ENCODE results near the gene TAGLN. TPM values are rescaled to one million over a fixed set of nuclear protein-coding genes. Genes with fewer than 3 reads are reported as not detected.
A peak's percentile ranks its signal among the peaks of the same experiment; 100 is the strongest.

Gene TAGLN
- total and polyA plus RNA-seq, 9 of the 15 experiments (the other 6 are each of a cell fraction or from before 2014, with no cell fraction given): 0.21 to 4.9 (median 1.1) TPM

GRCh38 chr11:117172724-117173421 is 26.3 kb upstream of the TAGLN start (continued):
- TF ChIP-seq SMARCA4 (IDR thresholded peaks at IDR 0.05): no peak; the same call in 1 of the 2 replicates
- no peak for TF ChIP-seq FOXK1 (CRISPR knock-in tag; IDR thresholded peaks at IDR 0.05; ENCODE audit: borderline replicate concordance)
- TF ChIP-seq POLR2G (IDR thresholded peaks at IDR 0.05; ENCODE audit: low read depth, low read length): no peak
- no peak for TF ChIP-seq FOXJ3 (CRISPR knock-in tag; IDR thresholded peaks at IDR 0.05)
- peak; percentile 36 for TF ChIP-seq MEIS2 (IDR thresholded peaks at IDR 0.05; ENCODE audit: partially characterized antibody)
- TF ChIP-seq ZNF592 (IDR thresholded peaks at IDR 0.05): peak; percentile 19; the same call in 1 of the 2 replicates
- peak; percentile 76; the same call in 1 of the 2 replicates for TF ChIP-seq JUND (IDR thresholded peaks at IDR 0.05; ENCODE audit: borderline replicate concordance, low read depth, low read length)
- TF ChIP-seq JUND (tag; IDR thresholded peaks at IDR 0.05; ENCODE audit: borderline replicate concordance, low read depth, low read length): peak; percentile 36; the same call in 1 of the 3 replicates
- TF ChIP-seq TRIM28 (IDR thresholded peaks at IDR 0.05): no peak
- 0 out of 2 replicates have a peak, but pooled peaks have one; percentile 53 for TF ChIP-seq ZKSCAN8 (CRISPR knock-in tag; IDR thresholded peaks at IDR 0.05)
- TF ChIP-seq ZNF347 (CRISPR knock-in tag; IDR thresholded peaks at IDR 0.05; ENCODE audit: low read depth): no peak
- no peak for TF ChIP-seq CHD1 (IDR thresholded peaks at IDR 0.05; ENCODE audit: low read length)
- peak; percentile 90; the same call in 1 of the 2 replicates for TF ChIP-seq BCL6 (CRISPR knock-in tag; IDR thresholded peaks at IDR 0.05)
- TF ChIP-seq HINFP (tag; conservative IDR thresholded peaks at IDR 0.05; ENCODE audit: low read depth): no peak
- peak; percentile 50; the same call in 1 of the 2 replicates for TF ChIP-seq CXXC5 (CRISPR knock-in tag; IDR thresholded peaks at IDR 0.05)
- no peak for TF ChIP-seq ZNF436 (CRISPR knock-in tag; IDR thresholded peaks at IDR 0.05)
- no peak for TF ChIP-seq MEF2A (IDR thresholded peaks at IDR 0.05; ENCODE audit: control insufficient read depth, low read depth, low read length)
- TF ChIP-seq PHTF2 (CRISPR knock-in tag; IDR thresholded peaks at IDR 0.05): no peak
- TF ChIP-seq RBM14 (IDR thresholded peaks at IDR 0.05; ENCODE audit: borderline replicate concordance, insufficient read depth, low read depth, low read length): no peak
- TF ChIP-seq L3MBTL2 (IDR thresholded peaks at IDR 0.05): peak; percentile 54
- peak; percentile 55; the same call in 1 of the 2 replicates for TF ChIP-seq SMARCE1 (IDR thresholded peaks at IDR 0.05)
- TF ChIP-seq NR2C2 (CRISPR knock-in tag; IDR thresholded peaks at IDR 0.05): no peak
- 0 out of 2 replicates have a peak, but pooled peaks have one; percentile 14 for TF ChIP-seq NR2C2 (tag; IDR thresholded peaks at IDR 0.05)
- peak; percentile 61; the same call in 1 of the 2 replicates for TF ChIP-seq HES1 (IDR thresholded peaks at IDR 0.05; ENCODE audit: low read depth)

Data from K562 (cell line).